GM12865 (cell line): ENCODE measurements around the gene USP33.
A peak's percentile ranks its signal among the peaks of the same experiment; 100 is the strongest.

Experiments used
- DNase-seq: peaks from one replicate; pipeline ENCODE4 v3.0.0; 2010; ENCODE audit warnings: low read depth
- H3K4me3 ChIP-seq: 2 replicates; pipeline ENCODE4 v1.5.1; 2011; ENCODE audit warnings: mild to moderate bottlenecking, low read depth, low read length, control low read depth
- TF ChIP-seq, protein P1 (sequence below): IDR thresholded peaks from 2 replicates; pipeline ENCODE4 v1.5.1; 2011; ENCODE audit warnings: low read length, control low read depth, low read depth, inconsistent platforms; ENCODE audit not compliant: insufficient read depth; ENCODE audit errors: missing control alignments

Gene USP33

DNA sequence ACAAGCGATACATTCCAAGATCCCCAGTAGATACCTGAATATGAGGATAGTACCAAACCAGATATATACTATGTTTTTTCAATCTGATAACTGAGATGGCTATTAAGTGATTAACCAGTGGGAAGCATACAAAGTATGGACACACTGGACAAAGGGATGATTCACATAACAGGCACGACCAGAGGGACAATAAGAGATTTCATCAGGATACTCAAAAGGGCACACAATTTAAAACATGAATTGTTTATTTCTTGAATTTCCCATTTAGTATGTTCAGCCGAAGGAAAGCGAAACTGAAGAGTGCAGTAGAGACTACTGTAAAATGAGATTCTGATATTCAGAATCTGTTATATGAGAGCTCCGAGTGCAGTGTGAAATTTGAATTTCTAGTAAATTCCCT lies 87.8 kb downstream of the USP33 start:
- peak overlapping the region; percentile 48 for H3K4me3 ChIP-seq
- TF ChIP-seq, protein P1, sequence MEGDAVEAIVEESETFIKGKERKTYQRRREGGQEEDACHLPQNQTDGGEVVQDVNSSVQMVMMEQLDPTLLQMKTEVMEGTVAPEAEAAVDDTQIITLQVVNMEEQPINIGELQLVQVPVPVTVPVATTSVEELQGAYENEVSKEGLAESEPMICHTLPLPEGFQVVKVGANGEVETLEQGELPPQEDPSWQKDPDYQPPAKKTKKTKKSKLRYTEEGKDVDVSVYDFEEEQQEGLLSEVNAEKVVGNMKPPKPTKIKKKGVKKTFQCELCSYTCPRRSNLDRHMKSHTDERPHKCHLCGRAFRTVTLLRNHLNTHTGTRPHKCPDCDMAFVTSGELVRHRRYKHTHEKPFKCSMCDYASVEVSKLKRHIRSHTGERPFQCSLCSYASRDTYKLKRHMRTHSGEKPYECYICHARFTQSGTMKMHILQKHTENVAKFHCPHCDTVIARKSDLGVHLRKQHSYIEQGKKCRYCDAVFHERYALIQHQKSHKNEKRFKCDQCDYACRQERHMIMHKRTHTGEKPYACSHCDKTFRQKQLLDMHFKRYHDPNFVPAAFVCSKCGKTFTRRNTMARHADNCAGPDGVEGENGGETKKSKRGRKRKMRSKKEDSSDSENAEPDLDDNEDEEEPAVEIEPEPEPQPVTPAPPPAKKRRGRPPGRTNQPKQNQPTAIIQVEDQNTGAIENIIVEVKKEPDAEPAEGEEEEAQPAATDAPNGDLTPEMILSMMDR = no peak
- no peak for DNase-seq

DNA sequence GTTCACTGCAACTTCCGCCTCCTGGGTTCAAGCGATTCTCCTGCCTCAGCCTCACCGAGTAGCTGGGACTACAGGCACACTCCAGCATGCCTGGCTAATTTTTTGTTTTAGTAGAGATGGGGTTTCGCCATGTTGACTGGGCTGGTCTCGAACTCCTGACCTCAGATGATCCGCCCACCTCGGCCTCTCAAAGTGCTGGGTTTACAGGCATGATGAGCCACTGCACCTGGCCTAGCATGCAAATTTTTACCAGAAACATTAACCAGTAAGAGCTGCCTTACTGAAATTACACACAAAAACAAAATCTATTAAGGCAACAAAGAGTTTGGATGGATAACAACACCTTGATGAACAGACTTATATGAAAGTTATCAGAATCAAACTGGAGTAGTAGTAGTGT lies 89.3 kb downstream of the USP33 start:
- DNase-seq = no peak
- TF ChIP-seq, protein P1 = no peak
- H3K4me3 ChIP-seq = no peak overlapping the region

GRCh38 chr1:77668924-77669449 lies 90.7 kb downstream of the USP33 start:
- TF ChIP-seq, protein P1 = no peak
- no peak for DNase-seq
- no peak overlapping the region for H3K4me3 ChIP-seq

DNA sequence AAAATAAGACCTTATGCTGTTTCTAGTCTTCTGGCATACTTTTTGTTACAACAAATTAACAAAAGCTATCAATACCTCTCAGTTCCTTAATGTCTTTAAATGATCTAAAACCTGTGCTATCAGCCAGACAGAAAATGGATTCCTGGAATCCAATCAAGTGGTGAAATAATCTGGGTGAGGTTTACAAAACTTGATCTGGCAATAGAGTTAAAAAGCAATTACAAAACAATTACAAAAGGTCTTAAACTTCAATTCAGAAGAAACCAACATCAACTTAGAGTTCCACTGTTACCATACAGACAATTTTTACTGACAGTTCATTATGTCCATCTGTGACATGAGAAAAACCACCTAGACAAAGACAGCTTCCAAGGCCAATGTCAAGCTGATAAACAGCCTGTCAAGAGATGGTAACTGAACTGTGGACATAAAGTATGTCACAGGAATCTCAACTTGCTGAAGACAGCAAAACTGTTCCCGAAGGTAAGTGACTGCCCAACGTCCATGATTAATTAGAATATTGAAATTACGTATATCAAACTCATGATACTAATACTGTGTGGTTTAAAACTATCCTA lies 94.6 kb downstream of the USP33 start:
- no peak overlapping the region for H3K4me3 ChIP-seq
- no peak for DNase-seq
- TF ChIP-seq, protein P1 = no peak

- no peak overlapping the region for H3K4me3 ChIP-seq
- TF ChIP-seq, protein P1 = no peak
- DNase-seq = no peak
Observed at GRCh38 chr1:77661696-77662095, 98.0 kb downstream of the USP33 start.

DNA sequence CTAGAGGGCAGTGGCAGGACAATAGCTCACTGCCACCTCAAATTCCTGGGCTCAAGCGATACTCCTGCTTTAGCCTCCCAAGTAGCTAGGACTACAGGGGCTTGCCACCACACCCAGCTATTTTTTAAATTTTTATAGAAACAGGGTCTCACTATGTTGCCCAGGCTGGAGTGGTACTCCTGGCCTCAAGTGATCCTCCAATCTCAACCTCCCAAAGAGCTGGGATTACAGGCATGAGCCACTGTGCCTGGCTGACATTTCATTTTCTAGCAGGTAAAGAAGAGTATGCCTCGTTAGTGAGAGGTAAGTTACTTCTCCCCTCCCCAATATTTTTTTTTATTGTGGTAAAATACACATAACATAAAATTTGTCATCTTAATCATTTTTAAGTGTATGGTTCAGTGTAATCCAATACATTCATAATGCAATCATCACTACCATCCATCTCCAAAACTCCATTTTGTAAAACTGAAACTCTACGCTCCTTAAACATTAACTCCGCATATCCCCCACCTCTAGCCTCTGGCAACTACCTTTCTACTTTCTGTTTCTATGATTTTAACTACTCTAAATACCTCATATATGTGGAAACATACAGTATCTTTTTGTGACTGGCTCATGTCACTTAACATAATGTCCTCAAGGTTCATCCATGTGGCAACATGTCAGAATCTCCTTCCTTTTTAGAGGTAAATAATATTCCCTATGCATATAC lies 99.6 kb downstream of the USP33 start:
- TF ChIP-seq, protein P1 = no peak
- DNase-seq = no peak
- H3K4me3 ChIP-seq = no peak overlapping the region
